C4-2B (cell line): Measurements from ENCODE around the gene PTK6.

Experiments used
- ZFX ChIP-seq: fragments of 450-650 bp; IDR thresholded peaks from 2 replicates; pipeline ENCODE4 v1.6.1; 2017
- TF ChIP-seq, protein P1 (sequence below): fragments of 450-650 bp; conservative IDR thresholded peaks from 2 replicates; pipeline ENCODE4 v1.5.1; 2017; ENCODE audit warnings: mild to moderate bottlenecking

DNA sequence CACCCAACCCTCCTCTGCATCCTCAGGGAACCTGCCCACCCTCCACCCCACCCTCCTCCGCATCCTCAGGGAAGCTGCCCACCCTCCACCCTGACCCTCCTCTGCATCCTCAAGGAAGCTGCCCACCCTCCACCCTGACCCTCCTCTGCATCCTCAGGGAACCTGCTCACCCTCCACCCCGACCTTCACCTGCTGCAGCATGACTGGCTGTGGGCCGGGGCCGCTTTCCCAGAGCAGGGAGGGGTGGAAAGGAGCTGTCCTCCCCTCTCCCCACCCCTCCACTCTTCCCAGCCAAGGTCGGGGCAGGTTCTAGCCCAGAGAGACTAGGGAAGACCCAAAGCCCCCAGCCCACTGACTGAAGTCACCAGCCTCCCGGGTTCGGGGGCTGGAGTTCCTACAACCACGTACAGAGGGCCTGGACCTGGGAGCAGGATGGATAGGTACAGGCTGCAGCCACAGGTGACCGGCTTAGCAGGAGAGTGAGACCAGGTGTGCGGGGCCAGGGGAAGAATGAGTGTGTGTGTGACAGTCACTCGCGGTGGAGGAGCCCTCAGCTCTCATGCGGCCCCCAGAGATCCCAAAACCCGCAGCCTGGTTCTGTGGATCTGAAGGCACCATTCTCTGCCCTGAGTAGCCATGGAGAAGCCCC lies 49.9 kb downstream of the PTK6 start:
- TF ChIP-seq, protein P1, sequence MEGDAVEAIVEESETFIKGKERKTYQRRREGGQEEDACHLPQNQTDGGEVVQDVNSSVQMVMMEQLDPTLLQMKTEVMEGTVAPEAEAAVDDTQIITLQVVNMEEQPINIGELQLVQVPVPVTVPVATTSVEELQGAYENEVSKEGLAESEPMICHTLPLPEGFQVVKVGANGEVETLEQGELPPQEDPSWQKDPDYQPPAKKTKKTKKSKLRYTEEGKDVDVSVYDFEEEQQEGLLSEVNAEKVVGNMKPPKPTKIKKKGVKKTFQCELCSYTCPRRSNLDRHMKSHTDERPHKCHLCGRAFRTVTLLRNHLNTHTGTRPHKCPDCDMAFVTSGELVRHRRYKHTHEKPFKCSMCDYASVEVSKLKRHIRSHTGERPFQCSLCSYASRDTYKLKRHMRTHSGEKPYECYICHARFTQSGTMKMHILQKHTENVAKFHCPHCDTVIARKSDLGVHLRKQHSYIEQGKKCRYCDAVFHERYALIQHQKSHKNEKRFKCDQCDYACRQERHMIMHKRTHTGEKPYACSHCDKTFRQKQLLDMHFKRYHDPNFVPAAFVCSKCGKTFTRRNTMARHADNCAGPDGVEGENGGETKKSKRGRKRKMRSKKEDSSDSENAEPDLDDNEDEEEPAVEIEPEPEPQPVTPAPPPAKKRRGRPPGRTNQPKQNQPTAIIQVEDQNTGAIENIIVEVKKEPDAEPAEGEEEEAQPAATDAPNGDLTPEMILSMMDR: no peak
- no peak for TF ChIP-seq ZFX
